HG02943 (cell line): Measurements from ENCODE around the gene IQSEC1.
A peak's percentile ranks its signal among the peaks of the same experiment; 100 is the strongest.

ENCODE experiments used
- ATAC-seq: cut with Tn5 transposase; IDR thresholded peaks from one replicate; pipeline ENCODE4 v1.9.1; 2021; ENCODE audit warnings: mild to moderate bottlenecking, low read depth, moderate library complexity; ENCODE audit not compliant: unreplicated experiment

Gene IQSEC1

GRCh38 chr3:13034861-13035260, 38.4 kb downstream of the IQSEC1 start:
- no peak for ATAC-seq

- no peak for ATAC-seq
Measured at GRCh38 chr3:13034109-13034800, 39.0 kb downstream of the IQSEC1 start.

DNA sequence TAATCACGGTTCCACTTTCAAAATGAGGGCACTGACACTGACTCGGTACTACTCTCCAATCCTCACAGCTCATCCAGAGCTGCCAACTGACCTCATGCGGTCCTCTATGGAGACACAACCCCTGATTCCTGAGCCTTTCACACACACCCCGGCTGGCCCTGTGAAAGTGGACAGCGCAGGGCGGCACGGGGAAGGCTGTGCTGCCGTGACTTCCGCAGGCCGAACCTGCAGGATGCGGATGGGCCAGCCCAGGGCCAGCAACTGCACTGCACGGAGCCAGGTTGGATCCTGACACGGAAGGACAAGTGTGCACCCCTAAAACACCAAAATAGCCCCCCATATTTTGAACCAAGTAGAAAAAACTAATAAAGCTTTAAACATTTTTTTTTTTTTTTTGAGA, 41.0 kb downstream of the IQSEC1 start:
- no peak for ATAC-seq

- ATAC-seq = no peak
Measured at GRCh38 chr3:13031621-13032020, 41.6 kb downstream of the IQSEC1 start.

- no peak for ATAC-seq
Measured at GRCh38 chr3:13030684-13031083, 42.5 kb downstream of the IQSEC1 start.

DNA sequence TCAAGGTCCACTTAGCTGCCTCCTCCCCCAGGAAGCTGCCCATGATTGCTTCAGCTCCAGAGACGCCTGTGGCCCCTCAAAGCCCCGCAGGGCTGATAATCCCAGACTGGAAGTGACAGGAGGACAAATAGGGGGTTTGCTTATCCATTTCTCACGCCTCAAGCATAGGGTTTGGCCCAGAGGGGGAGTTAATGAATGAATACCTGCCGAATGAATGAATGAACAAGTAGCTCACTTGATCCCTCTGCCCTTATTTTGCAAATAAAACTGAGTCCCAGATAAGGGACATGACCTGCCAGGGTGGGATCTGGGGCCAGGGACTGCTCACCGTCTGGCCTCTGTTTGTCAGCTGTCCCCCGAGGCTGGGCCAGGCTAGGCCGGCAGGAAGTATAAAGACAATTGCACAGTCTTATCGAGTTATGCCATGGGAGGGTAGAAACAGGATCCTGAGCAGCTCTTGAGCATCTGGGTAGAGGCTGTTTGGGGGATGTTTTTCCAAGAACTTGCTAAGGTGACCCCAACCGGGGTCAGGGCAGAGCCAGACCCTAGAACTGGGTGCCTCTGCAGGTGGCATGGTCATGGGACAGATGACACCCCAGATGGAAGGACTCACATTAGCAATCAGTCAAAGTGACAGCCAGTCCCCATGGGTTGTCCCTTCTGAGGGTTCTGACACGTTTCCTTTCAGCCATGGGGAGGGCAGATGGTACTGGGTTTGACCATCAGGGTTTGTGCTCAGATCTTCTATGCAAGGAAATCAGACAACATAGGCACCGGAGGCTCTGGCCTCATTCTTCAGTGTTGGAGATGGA, 45.0 kb downstream of the IQSEC1 start:
- ATAC-seq = no peak

DNA sequence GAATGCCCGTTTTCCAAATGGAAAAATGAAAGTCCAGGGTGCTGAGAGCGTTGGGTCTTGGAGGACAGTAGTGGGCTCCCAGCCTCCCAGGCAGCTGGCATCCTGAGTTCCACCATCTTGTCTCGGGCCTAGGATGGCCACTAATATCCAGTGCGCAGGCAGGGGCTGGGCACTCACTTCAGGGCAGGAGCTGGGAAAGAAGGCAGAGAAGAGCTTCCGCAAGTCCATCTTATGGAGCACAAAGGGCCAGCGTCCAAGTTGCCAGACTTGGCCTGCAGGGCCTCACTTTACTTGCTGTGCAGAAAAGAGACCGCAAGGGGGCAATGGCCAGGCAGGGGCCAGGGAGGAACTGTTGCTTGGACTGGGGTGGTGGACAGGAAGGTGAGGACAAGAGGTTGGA, 46.1 kb downstream of the IQSEC1 start:
- no peak for ATAC-seq

GRCh38 chr3:13026534-13026933, 46.7 kb downstream of the IQSEC1 start:
- ATAC-seq = no peak

DNA sequence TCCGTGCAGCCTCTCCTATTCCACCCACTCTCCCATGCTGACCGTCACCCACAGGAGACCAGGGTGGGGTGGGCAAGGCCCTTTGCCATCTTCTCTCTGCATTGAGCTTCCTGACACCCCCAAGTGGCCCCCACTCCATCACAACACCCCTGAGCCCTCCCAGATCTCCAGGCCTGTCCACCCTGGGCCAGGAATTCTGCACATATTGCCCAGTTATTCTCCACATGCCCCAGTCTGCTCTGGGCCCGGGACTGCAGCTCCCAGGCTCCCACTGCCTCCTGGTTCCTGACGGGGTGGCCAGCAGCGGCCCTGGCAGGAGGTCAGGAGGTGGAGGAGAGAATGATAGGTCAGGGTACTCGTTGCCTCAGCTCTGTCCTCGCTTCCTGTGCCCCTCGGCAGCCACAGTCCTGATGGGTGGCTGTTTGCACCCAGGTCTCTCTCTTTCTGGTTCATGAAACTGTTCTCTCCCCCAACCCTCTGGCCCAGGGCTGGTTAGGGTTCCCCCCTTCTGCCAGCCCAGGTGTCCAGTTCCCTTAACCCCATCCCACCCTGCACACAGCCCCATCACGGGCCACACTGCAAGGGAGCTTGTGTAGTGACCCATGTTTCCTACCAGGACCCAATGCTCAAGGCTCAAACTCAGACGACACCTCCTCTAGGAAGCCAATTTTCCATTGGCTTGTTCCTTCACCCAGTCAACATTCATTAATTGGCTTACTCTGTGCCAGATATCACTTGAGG, 47.3 kb downstream of the IQSEC1 start:
- ATAC-seq = no peak

DNA sequence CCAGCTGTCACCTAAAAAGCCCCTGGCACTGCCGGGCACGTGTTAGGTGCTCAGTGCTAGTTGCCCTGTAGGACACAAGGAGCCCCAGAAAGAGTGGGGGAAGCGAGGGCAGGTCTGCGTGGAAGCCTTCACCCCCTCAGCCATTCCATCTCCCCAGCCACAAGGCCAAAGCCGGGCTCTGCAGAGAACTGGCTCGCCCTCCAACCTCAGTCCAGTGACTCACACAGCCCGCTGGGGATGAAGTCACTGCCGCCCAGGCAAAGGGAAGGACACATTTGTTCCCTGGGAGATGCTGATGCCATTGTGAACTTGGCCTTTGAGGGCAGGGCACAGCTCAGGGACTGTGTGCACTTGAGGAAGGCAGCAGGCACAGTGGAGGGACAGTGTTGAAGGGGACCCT, 48.1 kb downstream of the IQSEC1 start:
- no peak for ATAC-seq

GRCh38 chr3:13024765-13025065, 48.5 kb downstream of the IQSEC1 start:
- no peak for ATAC-seq

DNA sequence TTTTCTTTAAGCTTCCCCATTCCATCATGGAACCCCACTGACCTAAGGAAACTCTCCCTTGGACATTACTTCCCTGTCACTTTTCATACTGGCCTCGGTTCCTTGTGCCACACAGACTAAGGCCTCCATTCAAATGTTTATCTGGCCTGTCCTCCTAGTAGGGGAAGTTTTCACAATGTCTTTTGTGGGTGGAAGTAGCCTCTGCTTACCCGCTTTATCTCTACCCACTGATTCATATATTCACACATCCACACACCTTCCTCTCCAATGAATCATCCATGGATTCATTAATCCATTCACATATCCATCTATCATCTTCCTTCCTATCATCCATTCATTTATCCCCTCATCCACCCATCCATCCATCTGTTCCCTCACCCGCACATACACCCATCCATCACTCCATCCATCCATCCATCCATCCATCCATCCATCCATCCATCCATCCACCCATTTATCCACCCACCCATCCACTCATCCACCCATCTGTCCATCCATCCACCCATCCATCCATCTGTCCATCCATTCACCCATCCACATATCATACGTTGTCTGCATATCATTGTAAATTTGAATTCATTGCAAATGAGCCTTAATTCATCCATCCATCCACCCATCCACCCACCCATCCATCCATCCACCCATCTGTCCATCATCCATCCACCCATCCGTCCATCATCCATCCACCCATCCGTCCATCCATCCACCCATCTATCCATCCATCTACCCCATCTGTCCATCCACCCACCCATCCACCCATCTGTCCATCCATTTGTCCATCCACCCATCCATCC, 49.1 kb downstream of the IQSEC1 start:
- no peak for ATAC-seq

DNA sequence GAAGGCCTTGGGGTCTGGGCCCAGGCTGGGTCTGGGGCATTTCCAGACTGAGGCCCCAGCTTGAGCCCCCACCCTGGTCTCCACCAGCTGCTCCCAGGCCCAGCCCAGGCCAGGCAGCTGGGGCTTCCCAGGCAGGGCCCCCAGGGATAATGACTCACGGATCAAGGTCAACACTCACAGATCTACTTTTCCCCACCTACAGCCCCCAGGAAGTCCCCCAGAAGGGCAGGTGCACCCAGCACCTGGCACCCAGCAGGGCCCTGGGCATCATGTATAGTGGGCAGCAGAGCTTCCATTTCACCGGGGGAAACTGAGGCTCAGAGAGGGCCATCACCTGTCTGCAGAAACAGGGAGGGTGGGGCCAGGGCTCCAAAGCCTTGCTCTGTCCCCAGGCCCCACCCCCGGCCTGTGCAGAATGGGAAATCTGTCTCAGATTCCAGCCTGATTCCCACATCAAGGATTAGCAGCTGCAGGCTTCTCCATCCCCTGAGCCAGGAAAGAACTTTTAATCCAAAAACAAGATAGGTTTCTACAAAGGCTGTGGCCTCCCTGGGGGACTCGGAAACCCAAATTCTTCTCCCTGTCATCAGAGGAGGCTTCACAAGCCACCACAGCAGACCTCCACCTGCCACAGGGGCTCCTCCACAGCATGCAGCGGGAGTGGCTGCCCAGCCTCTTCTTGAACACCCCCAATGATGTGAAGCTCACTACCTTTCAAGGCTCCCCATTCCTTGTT, 49.8 kb downstream of the IQSEC1 start:
- ATAC-seq = no peak

DNA sequence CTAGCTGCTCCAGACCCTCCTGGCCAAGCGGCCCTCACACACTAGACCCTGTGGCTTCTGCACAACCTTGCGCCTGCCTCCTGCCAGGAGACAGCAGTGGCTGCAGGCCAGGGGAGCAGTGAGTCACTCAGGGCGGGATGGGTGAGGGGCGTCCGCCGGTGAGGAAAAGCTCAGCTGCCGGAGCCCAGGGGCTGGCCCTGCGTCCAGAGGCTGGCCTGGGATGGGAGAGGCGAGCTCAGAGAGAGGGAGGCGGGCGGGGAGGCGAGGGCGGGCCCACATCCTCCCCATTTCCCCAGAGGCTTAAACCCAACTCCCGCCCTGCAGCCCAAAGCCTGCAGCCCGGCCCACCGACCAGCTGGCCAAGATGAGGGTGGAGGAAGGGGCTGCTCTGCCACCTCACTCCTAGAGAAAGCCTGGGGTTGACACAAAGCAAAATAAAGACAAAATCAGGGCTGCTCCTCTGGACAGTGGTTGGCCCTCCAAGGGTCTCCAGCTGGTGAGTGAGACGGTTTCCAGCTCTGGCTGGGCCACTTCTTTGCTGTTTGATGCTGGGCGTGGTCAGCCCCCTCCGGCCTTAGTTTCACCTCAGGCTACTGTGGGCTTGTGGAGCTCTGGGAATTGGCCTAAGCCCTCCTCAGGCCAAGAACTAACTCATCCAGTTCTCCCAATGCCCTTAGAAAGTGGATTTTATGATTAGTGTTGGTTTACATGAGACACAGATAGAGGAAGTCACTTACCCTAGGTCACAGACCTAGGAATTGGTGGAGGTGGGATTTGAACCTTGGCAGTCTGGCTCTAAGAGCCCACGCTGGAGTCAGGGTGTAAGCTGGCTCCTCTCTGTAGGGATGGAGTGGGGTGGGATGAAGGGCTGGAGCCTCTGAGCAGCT, 50.6 kb downstream of the IQSEC1 start:
- peak; percentile 40 for ATAC-seq

- no peak for ATAC-seq
Measured at GRCh38 chr3:13021141-13022114, 51.8 kb downstream of the IQSEC1 start.

GRCh38 chr3:13020159-13020750, 53.0 kb downstream of the IQSEC1 start:
- ATAC-seq = no peak

DNA sequence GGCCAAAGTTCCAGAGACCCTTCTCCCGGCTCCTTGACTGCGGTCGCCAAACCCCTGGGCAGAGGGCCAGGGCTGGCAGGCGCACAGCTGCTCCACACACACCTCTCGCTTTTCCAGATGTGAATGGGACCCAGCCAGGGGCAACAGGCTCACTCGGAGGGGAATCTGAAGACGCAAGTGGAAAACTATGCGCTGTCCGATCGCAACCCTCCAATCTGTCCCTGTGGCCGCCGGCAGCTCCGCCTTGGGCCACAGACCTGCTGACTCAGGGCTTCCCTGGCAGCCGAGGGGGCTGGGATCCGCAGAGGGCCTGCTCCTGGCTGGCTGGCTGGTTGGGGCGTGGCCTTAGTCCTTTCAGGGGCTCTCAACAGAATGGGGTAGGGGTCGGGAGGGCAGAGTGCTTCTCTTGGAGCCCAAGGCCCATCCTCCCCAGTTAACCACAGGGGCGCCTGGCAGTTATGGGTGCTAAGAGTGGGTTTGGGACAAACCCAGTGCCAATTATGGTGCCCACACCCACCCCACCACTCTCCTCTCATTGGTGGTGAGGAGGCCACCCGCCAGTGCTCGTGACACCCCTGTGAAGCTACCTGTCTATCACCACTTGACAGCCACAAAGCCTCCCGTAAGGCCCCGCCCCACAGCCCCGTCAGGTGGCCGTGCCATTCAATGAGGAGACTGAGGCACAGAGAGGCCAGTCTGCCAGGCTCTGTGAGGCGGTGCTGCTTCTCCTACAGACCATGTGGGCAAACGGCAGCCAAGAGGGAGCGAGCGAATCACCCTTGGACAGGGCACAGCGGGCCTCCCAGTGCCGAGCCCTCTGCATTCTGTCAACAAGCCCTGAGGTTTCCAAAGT, 53.8 kb downstream of the IQSEC1 start:
- ATAC-seq = no peak
